Fibroblast of lung (primary cell): ENCODE measurements around the gene NF1. TPM values are rescaled to one million over a fixed set of nuclear protein-coding genes. Genes with fewer than 3 reads are reported as not detected.
"Not testable (repeated sequence)": the region's sequence is repeated elsewhere in the genome, so short reads cannot be mapped to it uniquely, and the experiment has no call there.

Source experiments
- DNase-seq, 2 donors: peaks; one replicate each; pipeline versions ENCODE4 v3.0.0 to v3.0.0-alpha.2; 2010; ENCODE audit warnings: low read depth in 2 of 2
- H2AFZ ChIP-seq: 2 replicates; pipeline ENCODE4 v1.5.1; 2012; ENCODE audit warnings: low read length, control low read depth, inconsistent platforms
- H3K27ac ChIP-seq: 2 replicates; pipeline ENCODE4 v1.5.1; 2011; ENCODE audit warnings: low read length, control low read depth; ENCODE audit not compliant: insufficient read depth
- H3K27me3 ChIP-seq: 2 replicates; pipeline ENCODE4 v1.5.1; 2011; ENCODE audit warnings: mild to moderate bottlenecking, low read length; ENCODE audit not compliant: control insufficient read depth, insufficient read depth
- H3K36me3 ChIP-seq: 2 replicates; pipeline ENCODE4 v1.5.1; 2011; ENCODE audit warnings: low read length; ENCODE audit not compliant: control insufficient read depth, insufficient read depth
- H3K4me1 ChIP-seq: 2 replicates; pipeline ENCODE4 v1.5.1; 2011; ENCODE audit warnings: low read length; ENCODE audit not compliant: control insufficient read depth, insufficient read depth; ENCODE audit errors: extremely low read depth
- H3K4me2 ChIP-seq: 2 replicates; pipeline ENCODE4 v1.5.1; 2011; ENCODE audit warnings: low read length, control low read depth; ENCODE audit not compliant: insufficient read depth; ENCODE audit errors: extremely low read depth
- H3K4me3 ChIP-seq, 4 experiments: fragments of 200-600 bp in 1 of 4; sonication (generic) in 1 of 4; replicated peaks in 1 of 4; 2 replicates each; pipeline ENCODE4 v1.5.1; 2011 to 2016; ENCODE audit warnings: low read length in 4 of 4, low read depth in 3 of 4, mild to moderate bottlenecking in 3 of 4, control low read depth in 2 of 4, inconsistent platforms in 1 of 4, mixed read lengths in 1 of 4; ENCODE audit not compliant: insufficient read depth in 1 of 4; ENCODE audit errors: control extremely low read depth in 1 of 4
- H3K79me2 ChIP-seq: 2 replicates; pipeline ENCODE4 v1.5.1; 2012; ENCODE audit warnings: mild to moderate bottlenecking, low read length, inconsistent platforms; ENCODE audit not compliant: control insufficient read depth, insufficient read depth
- H3K9ac ChIP-seq: 2 replicates; pipeline ENCODE4 v1.5.1; 2011; ENCODE audit warnings: mild to moderate bottlenecking, low read length, control low read depth; ENCODE audit not compliant: insufficient read depth
- H3K9me3 ChIP-seq: 2 replicates; pipeline ENCODE4 v1.5.1; 2012; ENCODE audit warnings: low read depth, low read length; ENCODE audit not compliant: control insufficient read depth, insufficient read depth
- H4K20me1 ChIP-seq: 2 replicates; pipeline ENCODE4 v1.5.1; 2011; ENCODE audit warnings: low read length; ENCODE audit not compliant: control insufficient read depth, insufficient read depth; ENCODE audit errors: extremely low read depth
- CTCF ChIP-seq, 2 donors: IDR thresholded peaks in 1 of 2; conservative IDR thresholded peaks in 1 of 2; 1 replicate in 1 of 2; 2 replicates in 1 of 2; pipeline ENCODE4 v1.5.1; 2011 to 2012; ENCODE audit warnings: low read length in 2 of 2, control low read depth in 1 of 2, inconsistent platforms in 1 of 2, low read depth in 1 of 2, mild to moderate bottlenecking in 1 of 2
- EZH2 ChIP-seq: IDR thresholded peaks from 2 replicates; pipeline ENCODE4 v1.5.1; 2012; ENCODE audit warnings: low read length, control low read depth, mild to moderate bottlenecking; ENCODE audit errors: missing control alignments
- polyA plus RNA-seq, 2 donors: library from polyadenylated mRNA; depleted of rRNA in 1 of 2; stranded (reverse) in 1 of 2; unstranded in 1 of 2; fragments of >200 nt; gene quantifications; 2 replicates each; pipeline ENCODE4 v1.2.1, GENCODE V29; 2011 to 2012; ENCODE audit warnings: missing spikeins in 1 of 2
- total RNA-seq: library from RNA; depleted of rRNA; stranded (reverse); fragments of >200 nt; gene quantifications from 2 replicates; pipeline ENCODE4 v1.2.1, GENCODE V29; 2014

Gene NF1
- total and polyA plus RNA-seq, 2 donors (not counting 1 experiment from before 2014, with no cell fraction given): 52.8 to 78.8 TPM

GRCh38 chr17:31155208-31155810 lies 60.5 kb downstream of the NF1 start:
- Histone ChIP-seq H3K27ac (no peak overlapping the region), H2AFZ (no peak overlapping the region), H3K79me2 (peaks cover 2% of the 10 kb centered on the region), H3K27me3 (no peaks in the 10 kb centered on the region), H3K9me3 (no peaks in the 10 kb centered on the region), H3K4me3 (no peak overlapping the region), H4K20me1 (no peaks in the 10 kb centered on the region), H3K4me1 (no peaks in the 10 kb centered on the region), H3K9ac (no peak overlapping the region), H3K4me2 (no peak overlapping the region), H3K36me3 (peaks cover 4% of the 10 kb centered on the region)
- TF ChIP-seq EZH2 (no peak), CTCF (conservative IDR thresholded peaks at IDR 0.05 in 1 of 2, IDR thresholded peaks at IDR 0.05 in 1 of 2; ENCODE audit: low read depth in 1 of 2, low read length in 2 of 2) (no peak)
- peak; percentile 11 to 47 for DNase-seq

DNA sequence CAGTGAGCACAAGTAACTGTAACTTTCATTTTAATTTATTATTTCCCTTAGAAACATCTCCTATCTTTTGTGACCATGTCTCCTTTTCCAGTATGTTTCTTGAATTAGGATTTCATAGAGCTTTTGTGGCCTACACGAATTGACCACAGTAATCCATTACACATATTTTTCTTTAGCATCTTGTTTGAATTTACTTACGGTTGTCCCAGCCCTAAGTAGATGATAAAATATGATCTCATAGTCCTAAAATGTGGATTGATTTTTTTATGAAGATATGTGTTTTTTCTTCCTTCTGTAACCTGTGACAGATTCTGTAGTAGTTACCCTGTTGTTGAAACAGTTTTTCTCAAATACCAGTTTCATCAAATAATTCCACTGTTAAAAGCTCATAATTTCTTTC lies 61.5 kb downstream of the NF1 start:
- Histone ChIP-seq H4K20me1 (no peaks in the 10 kb centered on the region), H3K79me2 (peaks cover 2% of the 10 kb centered on the region), H3K27me3 (no peaks in the 10 kb centered on the region), H3K9ac (no peak overlapping the region), H3K9me3 (no peaks in the 10 kb centered on the region), H3K4me1 (no peaks in the 10 kb centered on the region), H2AFZ (no peak overlapping the region), H3K4me3 (no peak overlapping the region), H3K4me2 (no peak overlapping the region), H3K27ac (no peak overlapping the region), H3K36me3 (peaks cover 6% of the 10 kb centered on the region)
- DNase-seq: peak; percentile 10 to 90
- no peak for TF ChIP-seq CTCF (conservative IDR thresholded peaks at IDR 0.05 in 1 of 2, IDR thresholded peaks at IDR 0.05 in 1 of 2; ENCODE audit: low read depth in 1 of 2, low read length in 2 of 2)
- TF ChIP-seq EZH2: no peak

- H3K4me2 ChIP-seq, H3K27ac ChIP-seq, H3K9ac ChIP-seq: not testable (repeated sequence)
Measured at GRCh38 chr17:31156864-31157263, 62.1 kb downstream of the NF1 start.

More at GRCh38 chr17:31156864-31157263, 62.1 kb downstream of the NF1 start:
- H3K4me1 ChIP-seq, H3K36me3 ChIP-seq, H3K9me3 ChIP-seq, H3K79me2 ChIP-seq, H3K4me3 ChIP-seq, H4K20me1 ChIP-seq, H3K27me3 ChIP-seq, H2AFZ ChIP-seq, DNase-seq: not testable (repeated sequence)
